Measurements from ENCODE around the gene NGF. TPM values are rescaled to one million over a fixed set of nuclear protein-coding genes. Genes with fewer than 3 reads are reported as not detected.
"Not testable (repeated sequence)": the region's sequence is repeated elsewhere in the genome, so short reads cannot be mapped to it uniquely, and the experiment has no call there.

The NGF gene
- polyA plus RNA-seq (ENCODE audit: insufficient read length in 4 of 4) = 1 to 10 TPM; 1.6 to 2.0 (median 2.0) TPM

DNA sequence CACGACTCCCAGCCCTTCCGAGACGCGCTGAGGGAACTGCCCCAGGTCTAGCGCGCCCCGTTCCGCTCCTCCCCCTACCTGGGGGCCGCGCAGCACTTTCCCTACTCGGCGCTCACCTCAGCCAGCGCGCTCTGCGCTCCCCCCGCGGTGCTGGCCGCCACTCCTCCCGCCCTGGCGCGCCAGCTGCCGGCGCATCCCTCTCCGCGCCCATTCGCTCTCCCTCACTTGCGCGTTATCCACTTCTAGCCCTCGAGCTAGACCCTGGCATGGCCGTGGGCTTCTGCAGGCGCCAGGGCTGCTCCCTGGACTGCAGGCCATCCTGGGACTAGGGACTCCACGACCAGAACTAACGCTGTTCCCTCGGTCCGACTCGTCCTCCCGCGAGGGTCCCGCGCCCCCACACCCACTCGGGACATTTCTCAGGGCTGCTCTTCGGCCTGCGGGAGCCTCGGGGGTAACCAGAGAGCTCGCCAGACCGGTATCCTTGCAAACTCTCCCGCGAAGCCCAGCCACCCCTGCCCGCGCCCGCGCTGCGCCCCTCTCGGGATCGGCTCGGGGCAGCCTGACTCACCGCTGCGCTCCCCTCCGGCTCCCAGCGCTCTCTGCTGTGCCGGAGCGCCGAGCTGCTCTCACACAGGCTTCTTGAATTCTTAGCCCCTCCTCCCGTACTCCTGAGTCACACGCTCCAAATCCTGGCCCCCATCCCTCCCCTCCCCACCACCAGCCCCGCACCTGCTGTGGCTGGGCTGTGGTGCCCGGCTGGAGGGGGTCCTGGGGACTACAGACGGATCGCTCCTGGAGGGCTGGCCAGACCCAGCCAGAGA, at the start of gene NGF:
Gene NGF (minus strand): TSS at position 617 of the 824 bp plus-strand sequence. CDS start 51,454 bp downstream, outside the sequence.
- DNase-seq (ENCODE audit: low read depth in 4 of 4, low spot score in 2 of 4) = peak in 1 of 4 donors; percentile 15

DNA sequence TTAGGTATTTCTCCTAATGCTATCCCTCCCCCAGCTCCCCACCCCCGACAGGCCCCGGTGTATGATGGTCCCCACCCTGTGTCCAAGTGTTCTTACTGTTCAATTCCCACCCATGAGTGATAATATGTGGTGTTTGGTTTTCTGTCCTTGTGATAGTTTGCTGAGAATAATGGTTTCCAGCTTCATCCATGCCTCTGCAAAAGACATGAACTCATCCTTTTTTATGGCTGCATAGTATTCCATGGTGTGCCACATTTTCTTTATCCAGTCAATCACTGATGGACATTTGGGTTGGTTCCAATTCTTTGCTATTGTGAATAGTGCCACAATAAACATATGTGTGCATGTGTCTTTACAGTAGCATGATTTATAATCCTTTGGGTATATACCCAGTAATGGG, 45.4 kb upstream of the NGF start:
- DNase-seq (ENCODE audit: low read depth in 4 of 4, low spot score in 2 of 4) = not testable (repeated sequence)

DNA sequence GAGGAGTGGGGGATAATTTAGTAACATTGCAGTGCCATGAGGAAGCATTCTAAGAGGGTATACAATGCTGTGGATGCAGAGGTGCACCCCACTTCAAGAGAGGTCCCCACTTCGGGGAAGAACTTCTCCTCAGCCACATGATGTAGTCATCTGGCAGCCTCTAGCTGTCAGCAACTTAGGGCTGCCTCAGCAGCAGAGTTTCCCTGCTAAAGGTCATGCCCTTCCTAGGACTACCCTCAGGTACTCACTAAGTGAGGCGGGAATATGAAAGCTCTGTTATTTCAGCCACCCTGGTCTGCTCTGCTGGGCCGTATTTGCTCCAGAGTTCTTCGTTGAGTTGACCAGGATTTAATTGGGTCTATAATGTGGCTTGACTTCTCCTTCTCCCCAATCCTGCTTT, 41.9 kb upstream of the NGF start:
- no peak for DNase-seq (ENCODE audit: low read depth in 4 of 4, low spot score in 2 of 4)

DNA sequence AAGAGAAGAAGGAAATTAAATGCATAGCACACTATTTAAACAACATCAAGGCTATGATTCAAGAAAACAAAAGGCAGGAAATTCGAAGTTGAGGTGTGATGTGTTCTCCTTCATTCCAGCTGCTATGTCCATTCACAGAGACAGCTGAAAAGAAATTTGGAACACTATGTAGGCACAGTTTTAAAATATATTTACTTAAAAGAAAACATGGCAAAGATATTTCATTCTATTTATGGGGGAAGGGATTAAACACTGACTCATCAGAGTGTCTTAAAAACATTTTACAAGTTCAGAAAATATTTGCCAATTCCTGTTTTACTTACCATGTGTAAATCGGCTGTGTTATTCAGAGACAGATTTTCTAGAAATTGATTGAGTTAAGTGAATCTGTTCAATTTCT, 39.4 kb upstream of the NGF start:
- no peak for DNase-seq (ENCODE audit: low read depth in 4 of 4, low spot score in 2 of 4)

DNA sequence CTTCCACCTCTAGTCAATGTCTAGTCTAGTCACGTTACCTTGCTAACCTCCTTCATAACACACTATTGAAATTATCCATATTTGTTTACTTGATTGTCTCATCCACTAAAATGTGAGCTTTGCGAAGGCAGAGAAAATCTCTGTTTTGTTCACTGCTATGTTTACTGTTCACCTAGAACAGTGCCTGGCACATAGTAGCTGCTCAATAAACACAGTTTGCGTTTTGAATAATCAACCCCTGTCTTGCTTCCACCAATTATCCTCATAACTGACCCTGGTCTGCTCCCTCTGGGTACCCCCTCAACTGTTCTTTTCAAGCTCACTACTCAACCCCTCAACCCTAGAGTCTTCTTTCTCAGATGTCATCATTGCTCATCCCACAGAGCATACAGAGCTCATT, 36.5 kb upstream of the NGF start:
- DNase-seq (ENCODE audit: low read depth in 4 of 4, low spot score in 2 of 4) = no peak

DNA sequence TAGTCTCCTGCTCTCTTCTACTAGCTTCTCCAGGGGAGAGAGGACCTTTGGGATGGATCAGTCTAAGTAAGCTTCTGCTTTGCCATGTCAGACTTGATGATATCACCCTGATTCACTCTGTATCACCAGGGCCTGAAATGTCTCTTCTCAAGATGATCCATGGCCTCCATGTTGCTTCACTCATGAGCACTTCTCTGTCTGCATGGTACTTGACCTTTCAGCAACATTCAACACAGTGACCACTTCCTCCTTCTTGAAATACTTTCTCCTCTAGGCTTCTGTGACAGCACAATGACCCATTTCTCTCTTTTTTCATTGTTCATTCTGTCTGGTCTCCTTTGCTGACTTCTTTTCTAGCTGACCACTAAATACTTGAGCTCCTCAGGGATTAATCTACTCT, 35.3 kb upstream of the NGF start:
- no peak for DNase-seq (ENCODE audit: low read depth in 4 of 4, low spot score in 2 of 4)

DNA sequence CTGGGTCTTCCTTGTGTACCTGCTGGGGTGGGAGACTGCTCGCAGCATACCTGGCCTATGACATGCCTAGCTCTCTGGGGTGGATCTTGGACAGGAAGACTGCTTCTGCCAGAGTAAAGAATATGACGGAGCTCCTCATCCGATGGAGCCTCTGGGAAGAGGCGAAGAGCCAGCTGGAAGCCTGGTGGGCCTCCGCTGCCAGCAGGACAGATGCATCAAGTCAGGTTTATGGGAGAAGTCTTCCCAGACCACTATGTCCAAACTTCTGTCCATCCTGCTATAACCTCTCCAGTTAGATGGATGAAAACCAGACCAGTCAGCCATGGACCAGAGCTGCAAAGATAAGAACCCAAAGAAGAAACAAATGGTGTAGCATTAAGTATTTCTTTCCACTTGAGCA, 27.7 kb upstream of the NGF start:
- no peak for DNase-seq (ENCODE audit: low read depth in 4 of 4, low spot score in 2 of 4)

DNA sequence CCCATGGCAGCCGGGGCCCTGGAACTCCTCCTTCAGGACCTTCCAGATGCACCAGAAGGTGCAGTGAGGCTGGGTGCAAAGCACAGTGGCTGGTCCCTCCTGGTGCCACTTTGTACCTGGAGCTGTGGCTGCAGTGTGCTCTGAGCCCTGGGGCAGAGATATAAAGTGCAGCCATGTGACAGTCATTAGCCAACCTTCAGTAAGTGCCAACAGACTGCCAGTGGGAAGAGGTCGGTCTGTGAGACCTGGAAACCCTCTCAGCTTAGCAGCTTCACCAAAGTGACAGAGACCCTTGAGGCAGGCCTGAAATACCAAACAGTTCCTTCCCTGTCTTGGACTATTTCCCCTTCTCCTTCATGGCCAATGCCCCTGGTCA, 26.7 kb upstream of the NGF start:
- DNase-seq (ENCODE audit: low read depth in 4 of 4, low spot score in 2 of 4) = no peak

DNA sequence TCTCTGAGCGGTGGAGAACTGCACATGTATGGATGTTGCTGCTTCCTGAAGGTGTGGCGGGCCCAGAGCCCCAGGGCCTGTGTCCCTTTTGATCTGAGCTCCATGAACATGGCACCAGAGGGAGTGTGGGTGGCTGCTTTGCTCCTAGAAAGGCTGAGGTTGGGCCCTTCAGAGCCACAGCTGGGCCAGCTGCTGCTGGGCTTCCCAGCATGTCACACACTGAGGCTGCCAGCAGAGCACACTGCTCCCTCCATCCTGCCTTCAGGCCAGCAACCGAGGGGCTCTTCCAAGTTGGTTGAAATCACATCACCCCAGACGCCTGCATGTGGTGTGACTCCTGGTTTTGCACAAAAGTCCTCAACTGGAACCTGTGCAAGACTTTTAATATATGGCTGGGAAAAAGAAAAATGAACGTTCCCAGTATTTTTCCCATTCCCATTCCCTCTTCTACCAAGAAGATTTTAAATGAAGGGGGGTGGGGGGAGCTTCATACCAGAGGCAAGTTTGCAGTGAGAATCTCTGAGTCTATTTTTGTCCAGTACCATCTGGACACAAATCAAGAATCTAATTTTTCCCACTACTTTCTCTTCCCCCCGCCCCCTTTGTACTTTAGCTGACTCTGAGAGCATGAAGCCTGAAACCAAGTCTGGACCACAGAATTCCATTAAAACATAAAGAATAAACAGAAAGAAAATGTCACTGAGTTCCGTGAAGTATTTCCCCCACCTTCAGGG, 26.2 kb upstream of the NGF start:
- peak in 2 of 4 donors; percentile 11 to 16 for DNase-seq (ENCODE audit: low read depth in 4 of 4, low spot score in 2 of 4)

DNA sequence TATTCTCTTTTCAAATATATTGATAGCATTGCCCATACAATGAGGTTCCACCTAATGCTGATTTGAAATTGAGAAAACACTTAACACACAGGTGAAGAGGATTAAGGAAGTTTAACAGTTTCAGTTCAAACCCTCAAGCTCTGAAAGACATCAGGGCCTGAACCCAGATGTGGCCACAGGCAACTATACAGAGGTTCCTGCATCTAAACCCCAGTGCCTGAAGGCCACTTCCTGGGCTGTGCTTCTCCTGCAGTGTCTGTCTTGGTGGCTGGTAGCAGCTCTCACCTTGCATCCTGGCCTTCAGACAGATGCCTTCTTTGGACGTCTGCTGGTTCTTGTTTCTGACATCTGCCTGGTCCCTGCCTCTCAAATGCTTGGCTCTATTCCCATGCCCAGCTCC, 25.1 kb upstream of the NGF start:
- no peak for DNase-seq (ENCODE audit: low read depth in 4 of 4, low spot score in 2 of 4)

DNA sequence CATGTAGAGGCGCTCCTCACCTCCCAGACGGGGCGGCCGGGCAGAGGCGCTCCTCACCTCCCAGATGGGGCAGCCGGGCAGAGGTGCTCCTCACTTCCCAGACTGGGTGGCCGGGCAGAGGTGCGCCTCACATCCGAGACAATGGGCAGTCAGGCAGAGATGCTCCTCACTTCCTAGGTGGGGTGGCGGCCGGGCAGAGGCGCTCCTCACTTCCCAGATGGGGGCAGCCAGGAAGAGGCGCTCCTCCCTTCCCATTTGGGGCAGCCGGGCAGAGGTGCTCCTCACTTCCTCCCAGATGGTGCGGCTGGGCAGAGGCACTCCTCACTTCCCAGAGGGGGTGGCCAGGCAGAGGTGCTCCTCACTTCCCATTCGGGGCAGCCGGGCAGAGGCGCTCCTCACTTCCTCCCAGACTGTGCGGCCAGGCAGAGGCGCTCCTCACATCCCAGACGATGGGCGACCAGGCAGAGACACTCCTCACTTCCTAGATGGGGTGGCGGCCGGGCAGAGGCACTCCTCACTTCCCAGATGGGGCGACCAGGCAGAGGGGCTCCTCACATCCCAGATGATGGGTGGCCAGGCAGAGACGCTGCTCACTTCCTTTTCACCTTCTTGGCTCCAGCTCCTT, 22.6 kb upstream of the NGF start:
- DNase-seq (ENCODE audit: low read depth in 4 of 4, low spot score in 2 of 4) = not testable (repeated sequence)

DNA sequence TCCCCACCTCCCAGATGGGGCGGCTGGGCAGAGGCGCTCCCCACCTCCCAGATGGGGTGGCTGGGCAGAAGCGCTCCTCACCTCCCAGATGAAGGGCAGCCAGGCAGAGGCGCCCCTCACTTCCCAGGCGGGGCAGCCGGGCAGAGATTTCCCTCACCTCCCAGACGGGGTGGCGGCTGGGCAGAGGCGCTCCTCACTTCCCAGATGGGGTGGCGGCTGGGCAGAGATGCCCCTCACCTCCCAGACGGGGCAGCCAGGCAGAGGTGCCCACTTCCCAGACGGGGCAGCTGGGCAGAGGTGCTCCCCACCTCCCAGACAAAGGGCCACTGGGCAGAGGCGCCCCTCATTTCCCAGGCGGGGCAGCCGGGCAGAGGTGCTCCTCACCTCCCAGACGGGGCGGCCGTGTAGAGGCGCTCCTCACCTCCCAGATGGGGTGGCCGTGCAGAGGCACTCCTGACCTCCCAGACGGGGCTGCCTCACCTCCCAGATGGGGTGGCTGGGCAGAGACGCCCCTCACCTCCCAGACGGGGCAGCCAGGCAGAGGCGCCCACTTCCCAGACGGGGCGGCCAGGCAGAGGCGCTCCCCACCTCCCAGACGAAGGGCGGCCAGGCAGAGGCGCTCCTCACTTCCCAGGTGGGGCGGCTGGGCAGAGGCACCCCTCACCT, 21.9 kb upstream of the NGF start:
- not testable (repeated sequence) for DNase-seq (ENCODE audit: low read depth in 4 of 4, low spot score in 2 of 4)

DNA sequence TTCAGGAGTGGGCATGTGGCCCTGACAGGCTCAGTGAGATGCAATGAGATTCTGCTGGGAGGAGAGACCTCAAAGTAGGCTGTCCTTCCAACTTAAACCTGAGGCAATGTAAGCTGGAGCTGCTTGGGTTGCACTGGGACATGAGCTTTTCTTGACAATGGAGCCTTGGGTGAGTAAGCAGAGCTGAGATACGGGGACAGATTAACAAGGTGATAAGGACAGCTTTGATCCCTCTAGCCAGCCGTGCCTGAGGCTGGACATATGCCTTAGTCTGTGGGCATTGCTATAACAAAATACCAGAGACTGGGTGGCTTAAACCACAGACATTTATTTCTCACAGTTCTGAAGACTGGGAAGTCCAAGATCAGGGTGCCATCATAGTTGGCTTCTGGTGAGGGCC, 18.3 kb upstream of the NGF start:
- no peak for DNase-seq (ENCODE audit: low read depth in 4 of 4, low spot score in 2 of 4)

DNA sequence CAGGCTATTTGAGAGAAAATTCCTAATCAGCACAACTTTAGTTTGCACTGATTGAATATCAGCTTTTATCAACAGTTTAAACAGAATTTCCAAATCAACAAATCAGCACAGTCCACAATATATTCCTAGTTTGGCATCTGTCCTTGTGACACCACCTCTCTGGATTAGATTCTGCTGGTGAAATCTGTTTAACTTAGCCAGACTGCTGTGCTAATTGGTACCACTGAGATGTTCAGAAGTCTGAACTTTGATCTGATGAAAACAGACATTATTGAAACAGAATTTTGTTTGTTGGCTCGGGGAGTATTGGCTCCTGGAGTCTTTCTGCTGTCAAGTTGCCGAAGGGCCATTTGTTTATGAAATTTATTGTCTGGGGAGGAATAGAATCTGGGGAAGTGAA, 17.0 kb upstream of the NGF start:
- DNase-seq (ENCODE audit: low read depth in 4 of 4, low spot score in 2 of 4) = no peak

DNA sequence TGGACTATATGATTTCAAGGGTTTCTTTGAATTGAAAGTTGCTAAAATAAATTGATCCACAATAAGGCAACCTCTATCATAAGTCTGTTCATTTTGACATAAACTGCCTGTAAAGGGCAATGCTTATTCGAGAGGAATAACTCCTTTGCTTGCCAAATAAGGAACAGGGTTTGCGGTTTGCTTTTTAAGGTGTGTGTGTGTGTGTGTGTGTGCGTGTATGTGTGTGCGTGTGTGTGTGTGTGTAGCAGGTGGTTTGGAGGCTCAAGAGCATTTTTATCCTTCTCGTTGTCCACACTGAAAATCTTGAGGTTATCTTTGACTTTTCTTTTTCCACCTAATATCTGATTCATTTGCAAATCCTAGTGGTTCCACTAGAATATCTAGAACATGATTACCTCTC, 13.1 kb upstream of the NGF start:
- no peak for DNase-seq (ENCODE audit: low read depth in 4 of 4, low spot score in 2 of 4)

DNA sequence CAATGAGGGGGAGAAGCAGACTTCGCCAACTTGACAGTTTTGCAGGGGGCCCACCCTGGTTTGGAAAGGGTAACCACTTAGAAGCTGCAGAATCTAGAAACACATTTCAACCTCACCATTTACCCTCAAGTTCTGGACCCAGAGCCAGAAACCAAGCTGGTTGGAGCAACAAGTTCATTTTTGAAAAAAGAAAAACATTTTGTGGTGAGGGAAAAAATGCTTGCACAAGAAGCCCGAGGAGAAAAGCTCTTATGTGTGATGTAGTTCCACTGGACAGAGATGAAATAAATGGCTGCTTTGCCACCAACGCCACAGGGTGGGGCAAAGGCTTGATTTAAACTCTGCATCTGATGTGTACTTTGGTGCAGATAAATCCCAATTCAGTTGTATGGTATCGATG, 10.6 kb upstream of the NGF start:
- no peak for DNase-seq (ENCODE audit: low read depth in 4 of 4, low spot score in 2 of 4)

DNA sequence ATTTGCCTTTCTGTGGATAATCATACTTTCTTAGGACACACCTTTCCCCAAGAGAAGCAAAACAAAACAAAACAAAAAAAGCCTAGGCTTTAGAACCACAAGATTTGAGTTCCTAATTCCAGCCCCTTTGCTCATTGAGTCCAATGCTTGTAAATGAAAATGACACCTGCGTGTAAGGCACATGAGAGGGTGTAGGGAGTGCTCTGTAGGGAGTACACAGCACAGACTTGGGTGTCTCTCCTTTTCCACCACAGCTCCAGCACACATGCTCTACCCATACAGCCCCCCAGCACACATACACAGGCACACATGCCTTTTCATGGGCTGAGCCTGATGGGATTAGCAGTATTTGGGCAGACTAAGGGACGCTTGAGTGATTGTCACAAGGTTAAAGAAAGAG, 9.2 kb upstream of the NGF start:
- no peak for DNase-seq (ENCODE audit: low read depth in 4 of 4, low spot score in 2 of 4)

DNA sequence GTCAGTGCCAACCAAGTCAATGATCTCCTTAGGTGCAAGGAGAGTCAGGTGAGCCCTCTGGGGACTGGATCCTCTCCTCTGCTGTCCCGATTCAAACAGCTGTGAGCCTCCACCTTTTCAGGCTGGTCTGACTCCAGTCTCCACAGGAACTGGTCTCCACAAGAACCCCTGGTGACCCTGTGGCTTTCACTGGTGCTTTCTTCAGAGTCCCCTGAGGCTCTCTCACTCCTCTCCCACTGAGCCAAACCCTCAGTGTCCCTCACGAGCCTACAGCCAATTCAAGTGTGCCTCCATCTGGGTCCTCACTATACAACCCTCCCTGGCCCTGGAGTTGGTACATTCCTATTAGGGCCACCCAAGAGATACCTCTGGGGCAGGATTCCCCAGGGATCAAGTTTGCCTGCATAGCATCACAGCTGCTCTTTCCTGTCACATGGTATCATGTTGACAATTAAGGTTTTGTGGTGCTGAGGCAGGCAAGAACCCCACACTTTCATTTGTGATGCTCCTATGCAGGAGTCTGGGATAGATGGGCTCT, 5.2 kb upstream of the NGF start:
- DNase-seq (ENCODE audit: low read depth in 4 of 4, low spot score in 2 of 4) = no peak

DNA sequence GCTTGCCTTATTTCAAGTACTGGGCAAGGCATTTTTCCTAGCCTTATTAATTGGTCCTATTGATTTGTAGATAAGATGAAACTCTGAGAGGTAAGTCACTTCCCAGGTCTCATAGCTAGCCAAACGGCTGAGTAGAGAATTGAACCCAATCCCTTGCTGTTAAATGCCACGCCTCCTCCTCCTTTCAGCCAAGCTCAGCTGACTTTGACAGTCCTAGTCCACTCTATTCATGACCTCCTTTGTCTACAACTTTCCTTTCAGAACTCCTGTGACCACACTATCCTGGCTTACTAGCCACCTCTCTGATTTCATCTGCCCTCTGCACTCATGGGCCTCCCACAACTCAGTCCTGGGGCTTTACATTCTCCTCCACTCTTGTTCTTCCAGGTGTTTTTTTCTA, 3.9 kb upstream of the NGF start:
- DNase-seq (ENCODE audit: low read depth in 4 of 4, low spot score in 2 of 4) = no peak

DNA sequence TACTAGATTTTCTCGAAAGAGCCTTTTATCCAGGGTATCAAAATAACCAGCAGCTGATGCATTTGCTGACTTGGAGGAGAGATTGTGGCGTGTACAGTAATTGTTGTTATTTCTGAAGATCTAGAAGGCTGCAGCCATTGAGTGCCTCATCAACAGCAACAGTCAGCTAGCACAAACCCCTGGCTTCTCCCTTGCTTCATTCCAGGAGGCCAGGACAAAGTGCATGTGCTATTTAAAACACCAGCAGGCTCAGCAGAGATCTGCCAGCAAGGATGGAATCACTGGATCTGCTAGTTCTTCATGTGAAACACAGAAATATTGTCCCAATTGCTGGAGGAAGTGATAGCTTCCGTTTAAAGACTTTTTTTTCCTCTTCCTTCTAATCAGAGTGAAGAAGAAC, 2.8 kb upstream of the NGF start:
- DNase-seq (ENCODE audit: low read depth in 4 of 4, low spot score in 2 of 4) = no peak

DNA sequence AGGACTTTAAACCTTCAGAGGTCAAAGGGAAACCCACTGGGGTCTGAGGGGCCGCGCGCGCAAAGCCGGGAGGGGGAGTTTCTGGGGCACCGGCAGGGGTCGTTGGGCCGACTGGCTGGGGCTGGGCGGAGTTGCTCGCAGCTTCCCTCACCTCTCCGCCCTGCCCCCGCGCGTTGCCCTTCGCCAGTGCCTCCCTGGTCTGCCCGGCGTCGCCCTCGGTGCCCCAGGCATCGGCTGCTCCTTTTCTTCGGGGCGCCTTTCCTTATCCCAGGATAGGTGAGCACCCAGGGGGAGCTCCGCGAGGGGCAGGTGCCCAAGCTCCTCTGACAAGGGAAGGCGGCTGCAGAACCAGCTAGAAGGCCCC, 390 bp upstream of the NGF start:
- DNase-seq (ENCODE audit: low read depth in 4 of 4, low spot score in 2 of 4) = no peak
